ENCODE measurements around the gene ETS2. TPM values are rescaled to one million over a fixed set of nuclear protein-coding genes. Genes with fewer than 3 reads are reported as not detected.
"Not testable (repeated sequence)": the region's sequence is repeated elsewhere in the genome, so short reads cannot be mapped to it uniquely, and the experiment has no call there.

Gene ETS2
- total RNA-seq, 1 donor from 2014 or later: 40.3 TPM

GRCh38 chr21:38843806-38844503, 38.2 kb downstream of the ETS2 start:
- peak; percentile 83 for DNase-seq (ENCODE audit: low read depth)
- H3K36me3 Mint-ChIP-seq (ENCODE audit: low read depth, unreplicated experiment): peaks cover 2% of the 10 kb centered on the region

GRCh38 chr21:38845374-38845773, 39.6 kb downstream of the ETS2 start:
- H3K36me3 Mint-ChIP-seq (ENCODE audit: low read depth, unreplicated experiment); H3K9me3 Mint-ChIP-seq (ENCODE audit: unreplicated experiment); H3K27me3 Mint-ChIP-seq (ENCODE audit: low read depth, unreplicated experiment); H3K9me3 ChIP-seq (ENCODE audit: insufficient read depth, low read depth, low read length); H3K4me3 Mint-ChIP-seq (ENCODE audit: unreplicated experiment); H3K27ac ChIP-seq (ENCODE audit: low read depth, low read length); H3K4me1 Mint-ChIP-seq (ENCODE audit: low read depth, unreplicated experiment); H3K36me3 ChIP-seq (ENCODE audit: insufficient read depth, low read length); DNase-seq (ENCODE audit: low read depth); H3K4me3 ChIP-seq (ENCODE audit: insufficient read depth, low read depth, low read length); H3K27ac Mint-ChIP-seq (ENCODE audit: unreplicated experiment); H2AFZ ChIP-seq (ENCODE audit: low read depth, low read length); H3K4me2 ChIP-seq (ENCODE audit: low read length); H3K79me2 ChIP-seq (ENCODE audit: insufficient read depth, low read length); FAIRE-seq; H3K27me3 ChIP-seq (ENCODE audit: insufficient read depth, low read length); H4K20me1 ChIP-seq (ENCODE audit: insufficient read depth, low read length); H3K9ac ChIP-seq (ENCODE audit: low read length): not testable (repeated sequence)
- H3K4me1 ChIP-seq (ENCODE audit: insufficient read depth, low read length): peaks cover 17% of the 10 kb centered on the region

More at GRCh38 chr21:38843806-38844503, 38.2 kb downstream of the ETS2 start:
- no peak overlapping the region for H2AFZ ChIP-seq (ENCODE audit: low read depth, low read length)
- peak overlapping the region; percentile 36 for H3K4me2 ChIP-seq (ENCODE audit: low read length)
- H3K27me3 ChIP-seq (ENCODE audit: insufficient read depth, low read length): no peaks in the 10 kb centered on the region
- Mint-ChIP-seq H3K9me3 (ENCODE audit: unreplicated experiment) (peaks cover 5% of the 10 kb centered on the region), H3K4me1 (ENCODE audit: low read depth, unreplicated experiment) (peaks cover 12% of the 10 kb centered on the region), H3K27me3 (ENCODE audit: low read depth, unreplicated experiment) (no peaks in the 10 kb centered on the region), H3K27ac (ENCODE audit: unreplicated experiment) (peak overlapping the region; percentile 35), H3K4me3 (ENCODE audit: unreplicated experiment) (no peak overlapping the region)
- peaks cover 4% of the 10 kb centered on the region for H3K9me3 ChIP-seq (ENCODE audit: insufficient read depth, low read depth, low read length)
- peak; percentile 13 for FAIRE-seq
- H3K36me3 ChIP-seq (ENCODE audit: insufficient read depth, low read length): no peaks in the 10 kb centered on the region
- TF ChIP-seq CTCF (IDR thresholded peaks at IDR 0.05; ENCODE audit: insufficient read depth, low read depth, low read length) (no peak), EZH2 (IDR thresholded peaks at IDR 0.05; ENCODE audit: insufficient read depth, low read length) (no peak)
- H4K20me1 ChIP-seq (ENCODE audit: insufficient read depth, low read length): no peaks in the 10 kb centered on the region
- no peaks in the 10 kb centered on the region for H3K79me2 ChIP-seq (ENCODE audit: insufficient read depth, low read length)
- peak overlapping the region; percentile 53 for H3K27ac ChIP-seq (ENCODE audit: low read depth, low read length)
- no peak overlapping the region for H3K4me3 ChIP-seq (ENCODE audit: insufficient read depth, low read depth, low read length)
- H3K9ac ChIP-seq (ENCODE audit: low read length): peak overlapping the region; percentile 2
- H3K4me1 ChIP-seq (ENCODE audit: insufficient read depth, low read length): peaks cover 31% of the 10 kb centered on the region

GRCh38 chr21:38847556-38847955, 41.8 kb downstream of the ETS2 start:
- Mint-ChIP-seq H3K27ac (ENCODE audit: unreplicated experiment) (no peak overlapping the region), H3K27me3 (ENCODE audit: low read depth, unreplicated experiment) (no peaks in the 10 kb centered on the region), H3K36me3 (ENCODE audit: low read depth, unreplicated experiment) (peaks cover 1% of the 10 kb centered on the region), H3K9me3 (ENCODE audit: unreplicated experiment) (peaks cover 12% of the 10 kb centered on the region), H3K4me3 (ENCODE audit: unreplicated experiment) (no peak overlapping the region), H3K4me1 (ENCODE audit: low read depth, unreplicated experiment) (peaks cover 11% of the 10 kb centered on the region)
- H3K27me3 ChIP-seq (ENCODE audit: insufficient read depth, low read length): no peaks in the 10 kb centered on the region
- TF ChIP-seq EZH2 (IDR thresholded peaks at IDR 0.05; ENCODE audit: insufficient read depth, low read length): no peak
- TF ChIP-seq CTCF (IDR thresholded peaks at IDR 0.05; ENCODE audit: insufficient read depth, low read depth, low read length): no peak
- H3K4me2 ChIP-seq (ENCODE audit: low read length): peak overlapping the region; percentile 31
- H3K36me3 ChIP-seq (ENCODE audit: insufficient read depth, low read length): no peaks in the 10 kb centered on the region
- peak; percentile 68 for DNase-seq (ENCODE audit: low read depth)
- H3K9ac ChIP-seq (ENCODE audit: low read length): no peak overlapping the region
- H4K20me1 ChIP-seq (ENCODE audit: insufficient read depth, low read length): no peaks in the 10 kb centered on the region
- peaks cover 4% of the 10 kb centered on the region for H3K9me3 ChIP-seq (ENCODE audit: insufficient read depth, low read depth, low read length)
- no peak overlapping the region for H3K27ac ChIP-seq (ENCODE audit: low read depth, low read length)
- peaks cover 21% of the 10 kb centered on the region for H3K4me1 ChIP-seq (ENCODE audit: insufficient read depth, low read length)
- H3K79me2 ChIP-seq (ENCODE audit: insufficient read depth, low read length): no peaks in the 10 kb centered on the region
- FAIRE-seq: no peak
- no peak overlapping the region for H3K4me3 ChIP-seq (ENCODE audit: insufficient read depth, low read depth, low read length)
- H2AFZ ChIP-seq (ENCODE audit: low read depth, low read length): no peak overlapping the region

Measured in astrocyte (in vitro differentiated cells and primary cell).